ENCODE measurements around the gene TAF11L10. TPM values are rescaled to one million over a fixed set of nuclear protein-coding genes. Genes with fewer than 3 reads are reported as not detected.

The TAF11L10 gene
- not detected in 2 replicates for total RNA-seq

DNA sequence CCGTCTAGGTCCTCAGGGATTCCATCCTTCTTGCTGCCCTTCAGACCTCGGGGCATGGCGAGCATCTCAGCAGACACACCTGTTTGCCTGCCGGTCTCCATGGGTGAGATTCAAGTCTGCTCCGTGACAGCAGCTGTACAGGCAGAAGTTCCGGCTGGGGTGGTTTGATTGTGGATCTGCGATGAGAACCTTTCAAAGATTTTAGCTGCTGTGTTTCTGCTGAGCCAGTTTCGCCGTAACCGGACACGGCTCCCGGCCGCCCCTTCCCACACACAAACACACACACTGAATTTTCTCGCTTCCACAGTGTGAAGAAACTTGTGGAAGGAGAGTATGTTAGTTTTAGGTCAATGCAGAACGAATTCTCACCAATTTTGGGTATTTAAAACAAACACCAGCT, at the start of gene TAF11L10:
TAF11L10 (minus strand) TSS at position 101 of the 400 bp plus-strand sequence.

DNA sequence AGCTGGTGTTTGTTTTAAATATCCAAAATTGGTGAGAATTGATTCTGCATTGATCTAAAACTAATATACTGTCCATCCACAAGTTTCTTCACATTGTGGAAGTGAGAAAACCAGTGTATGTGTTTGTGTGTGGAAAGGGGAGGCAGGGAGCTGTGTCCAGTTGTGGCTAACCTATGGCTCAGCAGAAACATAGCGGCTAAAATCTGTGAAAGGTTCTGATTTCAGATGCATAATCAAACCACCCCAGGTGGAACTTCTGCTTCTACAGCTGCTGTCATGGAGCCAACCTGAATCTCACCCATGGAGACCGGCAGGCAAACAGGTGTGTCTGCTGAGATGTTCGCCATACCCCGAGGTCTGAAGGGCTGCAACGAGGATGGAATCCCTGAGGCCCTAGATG, 36.5 kb upstream of the TAF11L10 start, which contains the start of gene TAF11L14:
TAF11L14 (plus strand) TSS at position 301 of the 400 bp plus-strand sequence.

DNA sequence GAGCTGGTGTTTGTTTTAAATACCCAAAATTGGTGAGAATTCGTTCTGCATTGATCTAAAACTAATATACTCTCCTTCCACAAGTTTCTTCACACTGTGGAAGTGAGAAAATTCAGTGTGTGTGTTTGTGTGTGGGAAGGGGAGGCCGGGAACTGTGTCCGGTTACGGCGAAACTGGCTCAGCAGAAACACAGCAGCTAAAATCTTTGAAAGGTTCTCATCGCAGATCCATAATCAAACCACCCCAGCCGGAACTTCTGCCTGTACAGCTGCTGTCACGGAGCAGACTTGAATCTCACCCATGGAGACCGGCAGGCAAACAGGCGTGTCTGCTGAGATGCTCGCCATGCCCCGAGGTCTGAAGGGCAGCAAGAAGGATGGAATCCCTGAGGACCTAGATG, 34.2 kb upstream of the TAF11L10 start, which contains the start of gene TAF11L13:
TAF11L13 (plus strand) TSS at position 301 of the 400 bp plus-strand sequence.

DNA sequence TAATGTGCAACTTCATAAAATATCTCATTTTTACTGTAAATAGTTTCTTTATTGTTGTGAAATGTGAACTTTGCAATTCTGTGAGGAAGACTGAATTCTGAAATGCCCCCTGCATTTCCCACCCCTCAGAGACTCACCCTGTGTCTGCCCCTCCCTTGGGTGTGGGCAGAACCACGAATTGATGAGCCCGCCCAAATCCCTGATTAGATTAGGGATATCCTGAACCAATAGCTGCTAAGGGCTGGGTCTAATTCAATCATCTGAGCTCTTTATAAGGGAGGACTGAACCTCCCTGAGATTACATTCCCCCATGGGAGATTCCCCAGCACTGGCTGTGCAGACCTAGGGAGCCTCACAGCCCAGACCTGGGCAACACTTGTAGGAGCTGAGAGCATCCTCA, 12.5 kb upstream of the TAF11L10 start, which contains the start of gene TAF11L12:
TAF11L12 (plus strand) TSS at position 301 of the 400 bp plus-strand sequence.

DNA sequence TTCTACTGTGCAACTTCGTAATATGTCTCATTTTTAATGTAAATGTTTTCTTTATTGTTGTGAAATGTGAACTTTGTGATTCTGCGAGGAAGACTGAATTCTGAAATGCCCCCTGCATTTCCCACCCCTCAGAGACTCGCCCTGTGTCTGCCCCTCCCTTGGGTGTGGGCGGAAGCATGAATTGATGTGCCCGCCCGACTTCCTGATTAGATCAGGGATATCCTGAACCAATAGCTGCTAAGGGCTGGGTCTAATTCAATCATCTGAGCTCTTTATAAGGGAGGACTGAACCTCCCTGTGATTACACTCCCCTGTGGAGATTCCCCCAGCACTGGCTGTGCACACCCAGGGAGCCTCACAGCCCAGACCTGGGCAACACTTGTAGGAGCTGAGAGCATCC, 6.3 kb upstream of the TAF11L10 start, which contains the start of gene TAF11L11:
TAF11L11 (plus strand) TSS at position 304 of the 400 bp plus-strand sequence.

DNA sequence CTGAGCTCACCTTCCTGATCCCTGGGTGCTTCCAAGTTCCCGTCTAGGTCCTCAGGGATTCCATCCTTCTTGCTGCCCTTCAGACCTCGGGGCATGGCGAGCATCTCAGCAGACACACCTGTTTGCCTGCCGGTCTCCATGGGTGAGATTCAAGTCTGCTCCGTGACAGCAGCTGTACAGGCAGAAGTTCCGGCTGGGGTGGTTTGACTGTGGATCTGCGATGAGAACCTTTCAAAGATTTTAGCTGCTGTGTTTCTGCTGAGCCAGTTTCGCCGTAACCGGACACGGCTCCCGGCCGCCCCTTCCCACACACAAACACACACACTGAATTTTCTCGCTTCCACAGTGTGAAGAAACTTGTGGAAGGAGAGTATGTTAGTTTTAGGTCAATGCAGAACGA, 3.4 kb downstream of the TAF11L10 start, which contains the start of gene TAF11L9:
TAF11L9 (minus strand) TSS at position 140 of the 400 bp plus-strand sequence.

DNA sequence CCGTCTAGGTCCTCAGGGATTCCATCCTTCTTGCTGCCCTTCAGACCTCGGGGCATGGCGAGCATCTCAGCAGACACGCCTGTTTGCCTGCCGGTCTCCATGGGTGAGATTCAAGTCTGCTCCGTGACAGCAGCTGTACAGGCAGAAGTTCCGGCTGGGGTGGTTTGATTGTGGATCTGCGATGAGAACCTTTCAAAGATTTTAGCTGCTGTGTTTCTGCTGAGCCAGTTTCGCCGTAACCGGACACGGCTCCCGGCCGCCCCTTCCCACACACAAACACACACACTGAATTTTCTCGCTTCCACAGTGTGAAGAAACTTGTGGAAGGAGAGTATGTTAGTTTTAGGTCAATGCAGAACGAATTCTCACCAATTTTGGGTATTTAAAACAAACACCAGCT, 6.8 kb downstream of the TAF11L10 start, which contains the start of gene TAF11L8:
TAF11L8 (minus strand) TSS at position 101 of the 400 bp plus-strand sequence.

DNA sequence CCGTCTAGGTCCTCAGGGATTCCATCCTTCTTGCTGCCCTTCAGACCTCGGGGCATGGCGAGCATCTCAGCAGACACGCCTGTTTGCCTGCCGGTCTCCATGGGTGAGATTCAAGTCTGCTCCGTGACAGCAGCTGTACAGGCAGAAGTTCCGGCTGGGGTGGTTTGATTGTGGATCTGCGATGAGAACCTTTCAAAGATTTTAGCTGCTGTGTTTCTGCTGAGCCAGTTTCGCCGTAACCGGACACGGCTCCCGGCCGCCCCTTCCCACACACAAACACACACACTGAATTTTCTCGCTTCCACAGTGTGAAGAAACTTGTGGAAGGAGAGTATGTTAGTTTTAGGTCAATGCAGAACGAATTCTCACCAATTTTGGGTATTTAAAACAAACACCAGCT, 12.0 kb downstream of the TAF11L10 start, which contains the start of gene TAF11L7:
TAF11L7 (minus strand) TSS at position 101 of the 400 bp plus-strand sequence.

Other genes starting within 250 kb of the TAF11L10 start
- gene TAF11L2, start 99.6 kb downstream of the TAF11L10 start, total RNA-seq, result not detected in 2 replicates
- gene TAF11L3, start 79.5 kb downstream of the TAF11L10 start, total RNA-seq, result not detected in 2 replicates
- not detected in 2 replicates for gene TAF11L4, start 76.0 kb downstream of the TAF11L10 start, total RNA-seq
- not detected in 2 replicates for gene TAF11L5, start 72.6 kb downstream of the TAF11L10 start, total RNA-seq
- not detected in 2 replicates for gene TAF11L6, start 69.2 kb downstream of the TAF11L10 start, total RNA-seq
- gene TAF11L7, start 12.1 kb downstream of the TAF11L10 start, total RNA-seq, result not detected in 2 replicates
- not detected in 2 replicates for gene TAF11L8, start 6.9 kb downstream of the TAF11L10 start, total RNA-seq
- not detected in 2 replicates for gene TAF11L9, start 3.4 kb downstream of the TAF11L10 start, total RNA-seq
- gene TAF11L11, start 6.4 kb upstream of the TAF11L10 start, total RNA-seq, result not detected in 2 replicates
- gene TAF11L12, start 12.6 kb upstream of the TAF11L10 start, total RNA-seq, result not detected in 2 replicates
- gene TAF11L13, start 34.3 kb upstream of the TAF11L10 start, total RNA-seq, result not detected in 2 replicates
- gene TAF11L14, start 36.6 kb upstream of the TAF11L10 start, total RNA-seq, result not detected in 2 replicates

Measured in bronchus fibroblast of lung (primary cell).